ENCODE measurements around the gene GREM1.

Gene GREM1

GRCh38 chr15:32750979-32751378, 33.2 kb downstream of the GREM1 start:
- TF ChIP-seq, protein P1, sequence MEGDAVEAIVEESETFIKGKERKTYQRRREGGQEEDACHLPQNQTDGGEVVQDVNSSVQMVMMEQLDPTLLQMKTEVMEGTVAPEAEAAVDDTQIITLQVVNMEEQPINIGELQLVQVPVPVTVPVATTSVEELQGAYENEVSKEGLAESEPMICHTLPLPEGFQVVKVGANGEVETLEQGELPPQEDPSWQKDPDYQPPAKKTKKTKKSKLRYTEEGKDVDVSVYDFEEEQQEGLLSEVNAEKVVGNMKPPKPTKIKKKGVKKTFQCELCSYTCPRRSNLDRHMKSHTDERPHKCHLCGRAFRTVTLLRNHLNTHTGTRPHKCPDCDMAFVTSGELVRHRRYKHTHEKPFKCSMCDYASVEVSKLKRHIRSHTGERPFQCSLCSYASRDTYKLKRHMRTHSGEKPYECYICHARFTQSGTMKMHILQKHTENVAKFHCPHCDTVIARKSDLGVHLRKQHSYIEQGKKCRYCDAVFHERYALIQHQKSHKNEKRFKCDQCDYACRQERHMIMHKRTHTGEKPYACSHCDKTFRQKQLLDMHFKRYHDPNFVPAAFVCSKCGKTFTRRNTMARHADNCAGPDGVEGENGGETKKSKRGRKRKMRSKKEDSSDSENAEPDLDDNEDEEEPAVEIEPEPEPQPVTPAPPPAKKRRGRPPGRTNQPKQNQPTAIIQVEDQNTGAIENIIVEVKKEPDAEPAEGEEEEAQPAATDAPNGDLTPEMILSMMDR (IDR thresholded peaks at IDR 0.05; ENCODE audit: low read depth, low read length, missing control alignments) = no peak
- no peak overlapping the region for H3K4me3 ChIP-seq (ENCODE audit: low read depth, low read length)
- in situ Hi-C loops (cut with HindIII; ENCODE audit: low sequenced_read_pairs) = no loop called here
- DNase-seq (ENCODE audit: low read depth) = no peak

GRCh38 chr15:32757426-32757825, 39.6 kb downstream of the GREM1 start:
- TF ChIP-seq, protein P1 (IDR thresholded peaks at IDR 0.05; ENCODE audit: low read depth, low read length, missing control alignments) = no peak
- no peak overlapping the region for H3K4me3 ChIP-seq (ENCODE audit: low read depth, low read length)
- in situ Hi-C loops (cut with HindIII; ENCODE audit: low sequenced_read_pairs) = no loop called here
- no peak for DNase-seq (ENCODE audit: low read depth)

DNA sequence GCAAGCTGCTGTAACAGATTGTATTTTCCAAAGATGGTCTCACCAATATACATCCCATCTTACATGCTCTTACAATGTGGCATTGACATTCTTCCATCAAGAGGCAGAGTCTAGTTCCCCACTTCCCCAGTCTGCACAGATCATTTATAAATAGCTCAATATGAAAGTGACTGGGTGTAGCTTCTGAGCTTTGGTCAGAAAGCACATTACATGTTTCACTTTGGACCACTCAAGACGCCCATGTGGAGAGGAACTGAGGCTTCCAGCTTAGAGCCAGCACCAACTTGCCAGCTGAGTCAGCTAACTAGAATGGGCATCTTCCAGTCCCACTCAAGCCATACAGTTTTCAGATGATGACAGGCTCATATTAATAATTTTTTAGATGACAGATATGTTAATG, 45.5 kb downstream of the GREM1 start:
- TF ChIP-seq, protein P1 (IDR thresholded peaks at IDR 0.05; ENCODE audit: low read depth, low read length, missing control alignments) = no peak
- in situ Hi-C loops (cut with HindIII; ENCODE audit: low sequenced_read_pairs) = no loop called here
- DNase-seq (ENCODE audit: low read depth) = no peak
- H3K4me3 ChIP-seq (ENCODE audit: low read depth, low read length) = no peak overlapping the region

DNA sequence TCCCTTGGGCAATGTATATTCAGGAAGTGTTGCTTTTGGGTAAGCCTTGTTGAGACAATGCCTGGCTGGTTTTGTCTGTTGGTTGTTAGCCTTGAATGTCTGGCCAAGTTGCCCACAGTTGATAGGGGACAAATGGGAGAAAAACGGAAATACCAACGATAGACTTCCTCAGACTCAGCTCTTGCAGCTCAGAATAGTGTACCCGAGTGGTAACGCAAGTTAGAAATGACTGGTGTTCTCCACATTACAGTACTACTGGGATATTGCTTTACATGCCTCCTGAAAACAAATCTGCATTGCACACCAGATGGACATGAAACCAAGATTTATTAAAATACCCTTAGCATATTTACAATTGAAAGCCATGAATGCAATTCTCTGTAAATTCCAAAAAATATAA, 47.4 kb downstream of the GREM1 start:
- TF ChIP-seq, protein P1 (IDR thresholded peaks at IDR 0.05; ENCODE audit: low read depth, low read length, missing control alignments) = no peak
- in situ Hi-C loops (cut with HindIII; ENCODE audit: low sequenced_read_pairs) = no loop called here
- DNase-seq (ENCODE audit: low read depth) = no peak
- H3K4me3 ChIP-seq (ENCODE audit: low read depth, low read length) = no peak overlapping the region

GRCh38 chr15:32766101-32766500, 48.3 kb downstream of the GREM1 start:
- TF ChIP-seq, protein P1 (IDR thresholded peaks at IDR 0.05; ENCODE audit: low read depth, low read length, missing control alignments) = no peak
- in situ Hi-C loops (cut with HindIII; ENCODE audit: low sequenced_read_pairs) = no loop called here
- DNase-seq (ENCODE audit: low read depth) = no peak
- H3K4me3 ChIP-seq (ENCODE audit: low read depth, low read length) = no peak overlapping the region

DNA sequence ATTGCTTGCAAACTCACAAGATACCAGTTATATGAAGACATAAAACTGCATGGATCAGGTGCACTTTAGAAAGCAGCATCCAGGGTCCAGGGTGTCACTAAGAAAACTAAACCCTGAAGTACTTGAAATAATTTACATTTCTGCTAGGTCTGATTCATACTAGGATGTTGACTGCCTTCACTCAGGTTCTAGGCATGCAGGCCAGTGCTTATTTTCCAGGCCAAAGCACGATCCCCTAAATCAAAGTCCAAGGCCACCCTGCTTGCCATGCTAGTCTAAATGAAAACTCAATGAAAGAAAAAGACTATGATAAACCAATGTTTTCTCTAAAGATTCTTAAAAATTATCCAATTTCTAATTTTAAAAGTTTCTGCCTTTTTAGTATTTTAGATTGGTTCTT, 49.4 kb downstream of the GREM1 start:
- TF ChIP-seq, protein P1 (IDR thresholded peaks at IDR 0.05; ENCODE audit: low read depth, low read length, missing control alignments) = no peak
- in situ Hi-C loops (cut with HindIII; ENCODE audit: low sequenced_read_pairs) = no loop called here
- H3K4me3 ChIP-seq (ENCODE audit: low read depth, low read length) = no peak overlapping the region
- DNase-seq (ENCODE audit: low read depth) = no peak

GRCh38 chr15:32774022-32774421, 56.2 kb downstream of the GREM1 start:
- H3K4me3 ChIP-seq (ENCODE audit: low read depth, low read length) = no peak overlapping the region
- in situ Hi-C loops (cut with HindIII; ENCODE audit: low sequenced_read_pairs) = no loop called here
- peak; percentile 74 for DNase-seq (ENCODE audit: low read depth)
- TF ChIP-seq, protein P1 (IDR thresholded peaks at IDR 0.05; ENCODE audit: low read depth, low read length, missing control alignments) = no peak

Measured in astrocyte of the cerebellum (primary cell).